ENCODE results near the gene IL17F. TPM values are rescaled to one million over a fixed set of nuclear protein-coding genes. Genes with fewer than 3 reads are reported as not detected.

IL17F gene
- total RNA-seq, 1 donor from 2014 or later, result not detected

DNA sequence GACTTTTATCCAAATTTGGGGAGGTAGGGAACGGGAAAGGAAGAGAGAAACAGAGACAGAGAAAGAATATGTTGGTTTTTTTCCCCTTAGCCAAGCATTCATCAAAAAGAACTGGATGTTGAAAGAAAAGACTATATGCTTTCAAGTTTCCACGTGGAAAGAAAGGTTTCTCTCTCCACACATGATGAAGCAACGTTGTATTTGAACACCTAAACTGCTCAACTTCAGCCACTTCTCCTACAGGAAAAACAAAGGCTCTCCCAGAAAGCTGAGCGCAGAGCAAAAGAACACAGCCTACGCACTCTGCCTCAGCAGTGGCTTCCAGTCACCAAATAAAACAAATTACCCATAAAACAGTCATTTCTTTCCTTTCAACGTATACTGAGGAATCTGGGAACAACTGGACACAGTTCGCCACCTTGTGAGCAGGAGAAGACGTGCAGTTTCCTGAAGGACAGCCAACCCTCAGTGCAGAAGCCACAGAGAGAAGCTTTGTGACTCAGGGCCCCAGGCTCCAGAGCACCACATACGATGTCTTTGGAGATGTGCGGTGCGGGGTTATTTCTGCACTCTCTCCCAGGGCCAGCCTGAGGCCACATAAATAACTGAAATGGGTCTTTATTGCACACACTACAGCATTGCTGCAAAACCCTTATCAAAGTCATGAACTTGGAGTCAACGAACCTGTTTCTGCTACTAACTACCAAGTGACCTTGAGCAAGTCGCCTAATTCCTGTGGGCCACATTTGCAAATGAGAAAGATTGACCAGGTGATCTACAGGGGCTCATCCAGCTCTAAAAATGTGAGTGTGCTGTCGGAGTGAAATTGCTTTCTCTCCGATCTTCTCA lies 10.1 kb downstream of the IL17F start:
- Mint-ChIP-seq H3K4me3 (ENCODE audit: low read depth) (no peak overlapping the region), H3K4me1 (ENCODE audit: low read depth) (peaks cover 18% of the 10 kb centered on the region), H3K36me3 (ENCODE audit: low read depth) (no peaks in the 10 kb centered on the region), H3K27ac (no peak overlapping the region), H3K9me3 (no peaks in the 10 kb centered on the region), H3K27me3 (ENCODE audit: low read depth) (peaks cover 72% of the 10 kb centered on the region)
- DNase-seq (ENCODE audit: low spot score), result no peak
- intact Hi-C loops (cut with micrococcal nuclease), result loop anchor here (1.0 to 10.0 kb wide), 2 partner anchors 71 to 169 kb away; no protein-coding TSS in a partner anchor

DNA sequence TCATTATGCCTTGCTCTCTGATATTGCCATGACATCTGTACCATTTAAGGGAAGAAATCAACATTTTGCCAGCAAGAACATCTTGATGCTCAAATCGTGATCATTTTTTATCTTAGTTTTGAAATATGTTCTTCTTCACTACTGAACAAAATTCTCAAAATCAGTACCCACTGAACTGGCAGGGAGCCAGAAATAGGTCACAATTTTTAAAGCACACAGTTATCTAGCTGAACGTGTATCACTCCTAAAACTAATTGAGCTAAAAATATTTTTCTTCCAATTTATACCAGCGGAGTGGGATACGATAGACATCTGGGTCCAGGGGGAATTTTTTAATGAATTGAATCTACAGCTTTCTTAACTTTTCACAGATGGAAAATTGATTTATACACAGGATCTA lies 11.3 kb downstream of the IL17F start:
- DNase-seq (ENCODE audit: low spot score), result no peak
- no peak overlapping the region for H3K27ac Mint-ChIP-seq
- peaks cover 24% of the 10 kb centered on the region for H3K4me1 Mint-ChIP-seq (ENCODE audit: low read depth)
- H3K36me3 Mint-ChIP-seq (ENCODE audit: low read depth), result no peaks in the 10 kb centered on the region
- intact Hi-C loops (cut with micrococcal nuclease), result loop anchor here (10.0 kb wide), 1 partner anchor 168 kb away; no protein-coding TSS in a partner anchor
- H3K9me3 Mint-ChIP-seq, result no peaks in the 10 kb centered on the region
- peaks cover 71% of the 10 kb centered on the region for H3K27me3 Mint-ChIP-seq (ENCODE audit: low read depth)
- no peak overlapping the region for H3K4me3 Mint-ChIP-seq (ENCODE audit: low read depth)

DNA sequence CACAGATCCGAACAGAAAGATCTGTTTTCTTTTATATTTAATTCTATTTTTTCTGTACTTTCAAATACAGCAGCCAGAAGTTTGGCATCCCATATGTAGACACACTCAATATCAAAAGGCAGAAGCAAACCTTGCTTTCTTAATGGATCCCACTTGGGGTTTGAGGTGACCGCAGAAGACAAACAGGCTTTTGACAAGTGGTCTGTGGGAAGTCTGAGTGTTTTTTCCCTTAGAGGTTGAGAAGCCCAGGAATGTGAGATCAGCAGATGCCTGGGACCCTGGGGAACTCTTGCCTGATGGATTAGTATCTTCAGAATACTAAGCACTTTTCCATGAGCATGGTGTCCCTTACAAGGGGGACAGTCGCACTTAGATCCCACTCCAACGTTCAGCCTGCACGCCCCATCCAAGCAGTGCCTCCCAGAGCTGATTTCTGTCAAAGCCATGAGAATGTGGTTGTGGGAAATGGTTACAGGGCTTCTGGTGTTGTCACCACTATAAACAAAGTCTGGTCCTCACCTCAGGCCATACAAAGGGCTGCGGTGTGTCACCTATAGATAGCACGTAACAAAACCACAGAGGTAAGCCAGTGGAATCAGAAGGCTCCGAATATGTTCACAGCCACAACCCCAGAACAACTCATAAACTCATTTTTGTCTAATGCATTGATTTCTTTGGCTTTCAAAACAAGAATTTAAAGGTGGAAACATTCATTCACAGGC lies 12.7 kb downstream of the IL17F start:
- H3K4me3 Mint-ChIP-seq (ENCODE audit: low read depth), result no peak overlapping the region
- peaks cover 37% of the 10 kb centered on the region for H3K4me1 Mint-ChIP-seq (ENCODE audit: low read depth)
- DNase-seq (ENCODE audit: low spot score), result no peak
- intact Hi-C loops (cut with micrococcal nuclease), result loop anchor here (10.0 kb wide), 1 partner anchor 167 kb away; no protein-coding TSS in a partner anchor
- H3K27me3 Mint-ChIP-seq (ENCODE audit: low read depth), result peaks cover 61% of the 10 kb centered on the region
- no peaks in the 10 kb centered on the region for H3K9me3 Mint-ChIP-seq
- H3K36me3 Mint-ChIP-seq (ENCODE audit: low read depth), result no peaks in the 10 kb centered on the region
- no peak overlapping the region for H3K27ac Mint-ChIP-seq

DNA sequence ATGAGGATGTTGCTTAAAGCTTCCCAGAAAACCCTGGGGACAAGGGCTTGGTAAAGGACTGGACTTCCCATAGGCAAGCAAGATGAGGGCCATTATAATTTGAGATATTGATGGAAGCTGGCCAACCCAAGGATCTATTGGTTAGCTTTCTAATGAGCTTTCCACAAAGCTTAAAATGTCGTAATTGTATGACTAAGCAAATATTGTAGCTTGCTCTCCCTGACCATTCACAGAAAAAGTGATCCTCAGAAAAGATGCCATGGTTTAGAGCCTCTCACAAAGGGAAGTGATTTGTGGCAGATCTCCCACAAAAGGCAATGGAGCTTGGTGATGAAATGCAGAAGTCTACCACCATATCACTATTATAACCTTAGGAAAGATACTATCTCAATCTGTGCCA lies 13.6 kb downstream of the IL17F start:
- H3K36me3 Mint-ChIP-seq (ENCODE audit: low read depth), result no peaks in the 10 kb centered on the region
- H3K9me3 Mint-ChIP-seq, result no peaks in the 10 kb centered on the region
- H3K4me3 Mint-ChIP-seq (ENCODE audit: low read depth), result no peak overlapping the region
- no peak overlapping the region for H3K27ac Mint-ChIP-seq
- intact Hi-C loops (cut with micrococcal nuclease), result loop anchor here (10.0 kb wide), 1 partner anchor 166 kb away; no protein-coding TSS in a partner anchor
- peaks cover 59% of the 10 kb centered on the region for H3K27me3 Mint-ChIP-seq (ENCODE audit: low read depth)
- DNase-seq (ENCODE audit: low spot score), result no peak
- peaks cover 37% of the 10 kb centered on the region for H3K4me1 Mint-ChIP-seq (ENCODE audit: low read depth)

DNA sequence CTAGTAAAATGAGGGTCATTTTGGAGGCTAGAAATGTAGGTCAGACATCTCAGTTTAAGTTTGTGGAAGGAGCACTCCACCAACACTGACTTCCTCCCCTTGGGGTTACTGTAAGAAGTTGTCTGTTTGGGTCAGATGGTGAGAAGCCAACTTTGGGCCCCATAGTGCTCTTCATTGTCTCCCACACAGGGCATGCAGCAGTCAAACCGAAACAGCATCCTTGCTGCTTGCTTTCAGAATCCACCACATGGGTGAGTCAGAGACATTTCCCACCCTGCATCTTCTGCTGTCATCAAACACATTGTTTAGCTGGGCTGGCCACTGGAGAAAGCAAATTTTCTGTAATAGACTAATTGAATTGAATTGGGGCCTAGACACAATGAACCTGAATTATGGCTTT lies 16.8 kb downstream of the IL17F start:
- peaks cover 37% of the 10 kb centered on the region for H3K4me1 Mint-ChIP-seq (ENCODE audit: low read depth)
- H3K36me3 Mint-ChIP-seq (ENCODE audit: low read depth), result no peaks in the 10 kb centered on the region
- no peaks in the 10 kb centered on the region for H3K9me3 Mint-ChIP-seq
- H3K27me3 Mint-ChIP-seq (ENCODE audit: low read depth), result peaks cover 60% of the 10 kb centered on the region
- no peak overlapping the region for H3K27ac Mint-ChIP-seq
- intact Hi-C loops (cut with micrococcal nuclease), result loop anchor here (1.0 to 10.0 kb wide), 5 partner anchors 28 to 767 kb away; partner anchors contain the start of genes GSTA4 and MCM3
- peak; percentile 71 for DNase-seq (ENCODE audit: low spot score)
- no peak overlapping the region for H3K4me3 Mint-ChIP-seq (ENCODE audit: low read depth)

DNA sequence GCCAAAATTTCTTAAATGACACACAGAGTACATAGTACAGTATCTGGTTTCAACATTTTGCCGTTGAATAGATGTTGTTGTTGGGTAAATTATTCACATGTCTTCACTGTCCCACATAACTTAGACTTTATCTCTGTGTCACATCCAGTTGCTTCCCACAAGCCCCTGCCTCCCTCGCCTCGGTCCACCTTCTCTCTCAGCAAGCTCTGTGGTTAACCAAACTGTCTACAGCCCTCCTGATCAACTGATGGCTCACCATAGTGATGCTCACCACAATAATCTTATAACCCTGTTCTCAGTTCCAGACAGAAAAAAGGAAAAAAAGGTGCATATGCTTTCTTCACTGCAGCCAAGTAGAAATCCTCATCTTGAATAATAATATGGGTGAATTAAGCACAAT lies 23.0 kb downstream of the IL17F start:
- Mint-ChIP-seq H3K27ac (peak overlapping the region; percentile 6), H3K27me3 (ENCODE audit: low read depth) (peaks cover 62% of the 10 kb centered on the region), H3K9me3 (no peaks in the 10 kb centered on the region), H3K4me1 (ENCODE audit: low read depth) (peaks cover 19% of the 10 kb centered on the region), H3K36me3 (ENCODE audit: low read depth) (no peaks in the 10 kb centered on the region), H3K4me3 (ENCODE audit: low read depth) (no peak overlapping the region)
- peak; percentile 36 for DNase-seq (ENCODE audit: low spot score)
- intact Hi-C loops (cut with micrococcal nuclease), result loop anchor here (1.0 to 10.0 kb wide), 2 partner anchors 64 to 773 kb away; partner anchors contain the start of gene GSTA4

DNA sequence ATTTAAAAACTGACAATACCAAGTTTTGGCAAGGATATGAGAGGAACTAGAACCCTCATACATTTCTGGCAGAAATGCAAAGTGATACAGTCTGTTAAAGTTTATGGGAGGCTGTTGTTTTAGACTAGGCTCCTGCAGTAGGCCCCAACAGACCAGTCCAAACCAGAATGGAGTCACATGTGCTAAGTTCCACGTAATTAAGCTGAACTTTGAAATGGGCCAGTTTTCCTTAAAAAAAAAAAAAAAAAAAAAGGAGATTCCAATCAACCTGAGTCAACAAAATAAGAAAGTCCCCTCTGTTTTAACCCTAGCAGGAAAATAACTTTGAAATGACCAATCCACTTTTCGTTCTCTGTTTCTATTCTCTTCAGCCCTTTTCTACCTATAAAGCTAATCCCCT lies 26.5 kb downstream of the IL17F start:
- no peaks in the 10 kb centered on the region for H3K36me3 Mint-ChIP-seq (ENCODE audit: low read depth)
- intact Hi-C loops (cut with micrococcal nuclease), result no loop called here
- H3K27me3 Mint-ChIP-seq (ENCODE audit: low read depth), result peaks cover 37% of the 10 kb centered on the region
- peaks cover 18% of the 10 kb centered on the region for H3K4me1 Mint-ChIP-seq (ENCODE audit: low read depth)
- no peak for DNase-seq (ENCODE audit: low spot score)
- no peak overlapping the region for H3K27ac Mint-ChIP-seq
- H3K4me3 Mint-ChIP-seq (ENCODE audit: low read depth), result no peak overlapping the region
- no peaks in the 10 kb centered on the region for H3K9me3 Mint-ChIP-seq

DNA sequence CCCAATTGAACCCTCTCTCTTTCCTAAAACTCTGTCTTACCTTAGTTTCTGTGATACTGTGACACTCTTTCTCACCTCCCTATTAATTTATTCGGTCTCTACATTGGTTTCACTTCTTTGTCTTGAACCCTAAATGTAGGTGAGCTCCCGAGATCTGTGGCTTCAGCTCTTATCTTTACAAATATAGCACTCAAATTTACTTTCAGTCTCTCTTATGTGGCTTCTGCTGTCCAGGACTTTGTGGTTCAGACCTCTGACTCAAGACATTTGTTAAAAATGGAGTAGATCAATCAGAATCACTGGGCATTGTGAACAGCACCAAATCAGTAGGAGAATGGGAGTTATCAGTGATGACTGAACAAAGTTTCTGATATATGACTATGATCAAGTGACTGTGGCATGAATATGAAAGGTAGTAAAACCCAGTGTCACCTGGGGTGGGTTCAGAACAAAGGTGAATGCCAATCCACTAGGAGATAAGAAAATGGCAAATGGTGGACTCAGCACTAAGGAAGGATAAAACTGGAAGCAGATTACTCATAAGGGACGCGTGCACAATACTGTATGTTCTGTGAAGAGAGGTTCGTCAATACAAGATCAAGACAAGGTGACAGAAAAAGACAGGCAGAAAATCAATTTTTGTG lies 27.2 kb downstream of the IL17F start:
- Mint-ChIP-seq H3K4me3 (ENCODE audit: low read depth) (no peak overlapping the region), H3K36me3 (ENCODE audit: low read depth) (no peaks in the 10 kb centered on the region), H3K27me3 (ENCODE audit: low read depth) (peaks cover 39% of the 10 kb centered on the region), H3K27ac (no peak overlapping the region), H3K9me3 (no peaks in the 10 kb centered on the region), H3K4me1 (ENCODE audit: low read depth) (peaks cover 15% of the 10 kb centered on the region)
- no peak for DNase-seq (ENCODE audit: low spot score)
- intact Hi-C loops (cut with micrococcal nuclease), result no loop called here

DNA sequence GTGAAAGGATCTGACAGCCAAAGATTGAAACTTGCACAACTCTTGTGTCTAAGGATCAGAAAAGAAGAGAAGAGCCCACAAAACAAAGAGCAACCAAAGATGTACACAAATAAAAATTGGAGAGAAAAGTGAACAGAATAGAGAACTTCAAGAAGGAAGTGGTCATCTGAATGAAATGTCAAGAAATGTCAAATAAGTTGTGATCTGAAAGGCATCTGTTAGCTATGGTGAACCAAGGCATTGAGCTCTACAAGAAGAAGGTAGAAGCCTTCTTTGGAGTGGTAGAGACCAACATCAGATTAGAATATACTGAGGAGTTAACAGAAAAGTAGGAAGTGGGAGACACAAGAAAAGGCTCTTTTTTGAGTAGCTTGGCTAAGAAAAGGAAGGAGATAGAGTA lies 28.5 kb downstream of the IL17F start:
- intact Hi-C loops (cut with micrococcal nuclease), result no loop called here
- H3K9me3 Mint-ChIP-seq, result no peaks in the 10 kb centered on the region
- no peaks in the 10 kb centered on the region for H3K36me3 Mint-ChIP-seq (ENCODE audit: low read depth)
- peaks cover 8% of the 10 kb centered on the region for H3K4me1 Mint-ChIP-seq (ENCODE audit: low read depth)
- H3K4me3 Mint-ChIP-seq (ENCODE audit: low read depth), result no peak overlapping the region
- peaks cover 40% of the 10 kb centered on the region for H3K27me3 Mint-ChIP-seq (ENCODE audit: low read depth)
- no peak for DNase-seq (ENCODE audit: low spot score)
- H3K27ac Mint-ChIP-seq, result no peak overlapping the region

DNA sequence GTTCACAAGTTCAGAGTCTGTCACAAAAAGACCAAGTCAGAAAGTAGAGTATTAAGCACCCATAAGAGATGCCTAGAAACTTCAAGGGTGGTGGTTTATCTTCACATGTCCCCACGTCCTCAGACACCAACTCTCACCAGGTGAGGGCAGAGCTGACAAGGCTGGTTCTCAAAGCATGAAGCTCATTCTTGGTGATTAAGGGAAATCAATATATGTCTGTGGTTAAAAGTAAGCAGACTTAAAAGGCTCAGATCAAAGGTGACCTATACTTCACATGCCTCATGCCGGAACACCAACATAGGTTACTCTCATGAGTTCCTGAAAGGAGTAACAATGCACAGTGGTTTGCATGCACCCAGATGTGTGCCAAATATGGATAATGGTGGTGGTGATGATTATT lies 31.2 kb downstream of the IL17F start:
- peaks cover 12% of the 10 kb centered on the region for H3K4me1 Mint-ChIP-seq (ENCODE audit: low read depth)
- no peak overlapping the region for H3K27ac Mint-ChIP-seq
- intact Hi-C loops (cut with micrococcal nuclease), result no loop called here
- H3K36me3 Mint-ChIP-seq (ENCODE audit: low read depth), result no peaks in the 10 kb centered on the region
- H3K4me3 Mint-ChIP-seq (ENCODE audit: low read depth), result no peak overlapping the region
- no peaks in the 10 kb centered on the region for H3K9me3 Mint-ChIP-seq
- no peak for DNase-seq (ENCODE audit: low spot score)
- peaks cover 37% of the 10 kb centered on the region for H3K27me3 Mint-ChIP-seq (ENCODE audit: low read depth)

DNA sequence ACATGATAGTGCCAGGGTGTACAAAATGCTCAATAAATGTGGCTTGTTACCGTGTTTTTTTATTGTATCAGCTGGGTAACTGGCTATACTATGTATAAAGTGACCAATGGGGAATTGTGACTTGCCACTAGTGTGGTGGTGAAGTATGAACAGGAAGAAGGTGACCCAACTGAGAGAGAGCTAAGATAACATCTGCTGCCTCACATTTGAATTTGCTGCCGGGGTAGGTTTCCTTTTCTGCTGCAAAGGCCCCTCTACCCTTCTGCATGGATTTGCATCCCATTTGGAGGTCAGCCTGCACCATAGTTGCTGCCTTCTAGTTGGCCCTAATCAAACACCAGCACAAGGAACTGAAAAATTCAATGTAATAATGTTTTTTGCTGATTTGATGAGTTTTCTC lies 34.1 kb downstream of the IL17F start:
- no peak for DNase-seq (ENCODE audit: low spot score)
- Mint-ChIP-seq H3K27me3 (ENCODE audit: low read depth) (peaks cover 45% of the 10 kb centered on the region), H3K36me3 (ENCODE audit: low read depth) (no peaks in the 10 kb centered on the region), H3K9me3 (no peaks in the 10 kb centered on the region), H3K27ac (no peak overlapping the region), H3K4me3 (ENCODE audit: low read depth) (no peak overlapping the region), H3K4me1 (ENCODE audit: low read depth) (peaks cover 12% of the 10 kb centered on the region)
- intact Hi-C loops (cut with micrococcal nuclease), result no loop called here

DNA sequence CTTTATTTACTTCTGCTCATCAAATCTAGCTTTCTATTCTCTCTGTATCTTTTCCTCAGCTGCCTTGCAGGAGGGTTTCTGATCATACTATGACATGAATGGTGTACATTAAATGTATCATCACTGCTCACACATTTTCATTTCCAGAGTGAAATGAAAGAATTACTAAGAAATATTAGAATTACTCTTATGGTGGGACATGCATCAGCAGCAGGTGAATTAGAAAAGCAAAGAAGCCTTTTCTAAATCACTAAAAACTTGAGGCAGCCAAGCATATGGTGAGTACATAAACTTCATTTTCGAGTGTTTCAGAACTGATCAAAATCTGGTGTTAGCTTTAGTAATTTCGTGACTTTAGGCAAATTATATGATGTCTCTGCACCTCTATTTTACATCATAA lies 34.5 kb downstream of the IL17F start:
- DNase-seq (ENCODE audit: low spot score), result no peak
- H3K27ac Mint-ChIP-seq, result no peak overlapping the region
- H3K27me3 Mint-ChIP-seq (ENCODE audit: low read depth), result peaks cover 45% of the 10 kb centered on the region
- H3K4me1 Mint-ChIP-seq (ENCODE audit: low read depth), result peaks cover 12% of the 10 kb centered on the region
- intact Hi-C loops (cut with micrococcal nuclease), result no loop called here
- H3K4me3 Mint-ChIP-seq (ENCODE audit: low read depth), result no peak overlapping the region
- no peaks in the 10 kb centered on the region for H3K9me3 Mint-ChIP-seq
- no peaks in the 10 kb centered on the region for H3K36me3 Mint-ChIP-seq (ENCODE audit: low read depth)
